ENCODE results near the gene CDA.

DNA sequence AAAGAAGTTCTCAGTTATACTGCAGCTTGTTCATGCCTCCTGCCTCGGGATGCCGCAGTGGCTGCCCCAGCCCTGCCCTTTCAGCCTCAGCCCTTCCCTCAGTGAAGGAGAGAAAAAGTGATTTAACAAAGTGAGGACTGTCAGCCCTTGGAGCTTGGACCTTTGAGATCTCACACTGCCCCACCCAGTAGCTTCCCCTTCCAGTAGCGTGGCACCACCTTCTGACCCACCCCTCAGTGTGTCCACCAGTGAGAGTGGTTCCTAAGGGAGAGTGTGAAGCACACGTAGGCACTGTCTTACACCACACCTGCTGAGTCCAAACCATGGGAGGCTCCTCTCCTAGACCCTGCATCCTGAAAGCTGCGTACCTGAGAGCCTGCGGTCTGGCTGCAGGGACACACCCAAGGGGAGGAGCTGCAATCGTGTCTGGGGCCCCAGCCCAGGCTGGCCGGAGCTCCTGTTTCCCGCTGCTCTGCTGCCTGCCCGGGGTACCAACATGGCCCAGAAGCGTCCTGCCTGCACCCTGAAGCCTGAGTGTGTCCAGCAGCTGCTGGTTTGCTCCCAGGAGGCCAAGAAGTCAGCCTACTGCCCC, at the start of gene CDA:
- TF ChIP-seq JUND (IDR thresholded peaks at IDR 0.05; ENCODE audit: low read length), result no peak
- TF ChIP-seq EZH2 (IDR thresholded peaks at IDR 0.05; ENCODE audit: low read depth, low read length, severe bottlenecking), result no peak
- TF ChIP-seq, protein P1, sequence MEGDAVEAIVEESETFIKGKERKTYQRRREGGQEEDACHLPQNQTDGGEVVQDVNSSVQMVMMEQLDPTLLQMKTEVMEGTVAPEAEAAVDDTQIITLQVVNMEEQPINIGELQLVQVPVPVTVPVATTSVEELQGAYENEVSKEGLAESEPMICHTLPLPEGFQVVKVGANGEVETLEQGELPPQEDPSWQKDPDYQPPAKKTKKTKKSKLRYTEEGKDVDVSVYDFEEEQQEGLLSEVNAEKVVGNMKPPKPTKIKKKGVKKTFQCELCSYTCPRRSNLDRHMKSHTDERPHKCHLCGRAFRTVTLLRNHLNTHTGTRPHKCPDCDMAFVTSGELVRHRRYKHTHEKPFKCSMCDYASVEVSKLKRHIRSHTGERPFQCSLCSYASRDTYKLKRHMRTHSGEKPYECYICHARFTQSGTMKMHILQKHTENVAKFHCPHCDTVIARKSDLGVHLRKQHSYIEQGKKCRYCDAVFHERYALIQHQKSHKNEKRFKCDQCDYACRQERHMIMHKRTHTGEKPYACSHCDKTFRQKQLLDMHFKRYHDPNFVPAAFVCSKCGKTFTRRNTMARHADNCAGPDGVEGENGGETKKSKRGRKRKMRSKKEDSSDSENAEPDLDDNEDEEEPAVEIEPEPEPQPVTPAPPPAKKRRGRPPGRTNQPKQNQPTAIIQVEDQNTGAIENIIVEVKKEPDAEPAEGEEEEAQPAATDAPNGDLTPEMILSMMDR (IDR thresholded peaks at IDR 0.05; ENCODE audit: control extremely low read depth in 1 of 3, insufficient read depth in 1 of 3, low read depth in 1 of 3, low read length in 3 of 3), result no peak
- no peak for TF ChIP-seq EP300 (IDR thresholded peaks at IDR 0.05; ENCODE audit: borderline replicate concordance in 1 of 2, low read depth in 2 of 2, low read length in 2 of 2)
- no peak for TF ChIP-seq POLR2A (IDR thresholded peaks at IDR 0.05; ENCODE audit: control extremely low read depth in 1 of 2, low read depth in 2 of 2, low read length in 2 of 2)
- TF ChIP-seq, protein P2, sequence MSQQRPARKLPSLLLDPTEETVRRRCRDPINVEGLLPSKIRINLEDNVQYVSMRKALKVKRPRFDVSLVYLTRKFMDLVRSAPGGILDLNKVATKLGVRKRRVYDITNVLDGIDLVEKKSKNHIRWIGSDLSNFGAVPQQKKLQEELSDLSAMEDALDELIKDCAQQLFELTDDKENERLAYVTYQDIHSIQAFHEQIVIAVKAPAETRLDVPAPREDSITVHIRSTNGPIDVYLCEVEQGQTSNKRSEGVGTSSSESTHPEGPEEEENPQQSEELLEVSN (IDR thresholded peaks at IDR 0.05), result no peak
- TF ChIP-seq SRF (IDR thresholded peaks at IDR 0.05; ENCODE audit: low read depth, low read length), result no peak
- TF ChIP-seq YY1 (IDR thresholded peaks at IDR 0.05; ENCODE audit: low read depth, low read length), result no peak
- no peak for TF ChIP-seq TAF7 (optimal IDR thresholded peaks at IDR 0.05; ENCODE audit: borderline replicate concordance, low read depth, low read length)
- TF ChIP-seq SP4 (IDR thresholded peaks at IDR 0.05; ENCODE audit: low read length), result no peak
- TF ChIP-seq, protein P3, sequence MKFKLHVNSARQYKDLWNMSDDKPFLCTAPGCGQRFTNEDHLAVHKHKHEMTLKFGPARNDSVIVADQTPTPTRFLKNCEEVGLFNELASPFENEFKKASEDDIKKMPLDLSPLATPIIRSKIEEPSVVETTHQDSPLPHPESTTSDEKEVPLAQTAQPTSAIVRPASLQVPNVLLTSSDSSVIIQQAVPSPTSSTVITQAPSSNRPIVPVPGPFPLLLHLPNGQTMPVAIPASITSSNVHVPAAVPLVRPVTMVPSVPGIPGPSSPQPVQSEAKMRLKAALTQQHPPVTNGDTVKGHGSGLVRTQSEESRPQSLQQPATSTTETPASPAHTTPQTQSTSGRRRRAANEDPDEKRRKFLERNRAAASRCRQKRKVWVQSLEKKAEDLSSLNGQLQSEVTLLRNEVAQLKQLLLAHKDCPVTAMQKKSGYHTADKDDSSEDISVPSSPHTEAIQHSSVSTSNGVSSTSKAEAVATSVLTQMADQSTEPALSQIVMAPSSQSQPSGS (IDR thresholded peaks at IDR 0.05; ENCODE audit: low read length), result no peak
- no peak for TF ChIP-seq POLR2AphosphoS5 (IDR thresholded peaks at IDR 0.05; ENCODE audit: low read depth, low read length)
- TF ChIP-seq BCL11A (IDR thresholded peaks at IDR 0.05; ENCODE audit: low read depth in 2 of 2, low read length in 2 of 2), result no peak

All from H1 (cell line).